NB4 (cell line): ENCODE data around the gene DNAJC13.

ENCODE experiments used
- MYC ChIP-seq: IDR thresholded peaks from 2 replicates; pipeline ENCODE4 v1.6.1; 2011; ENCODE audit warnings: low read depth, low read length
- POLR2A ChIP-seq: IDR thresholded peaks from 2 replicates; pipeline ENCODE4 v1.6.1; 2011; ENCODE audit warnings: mild to moderate bottlenecking; ENCODE audit not compliant: insufficient read length; ENCODE audit errors: extremely low read depth
- TF ChIP-seq, protein P1 (sequence below): IDR thresholded peaks from 2 replicates; pipeline ENCODE4 v1.6.1; 2011; ENCODE audit warnings: low read depth, low read length
- TF ChIP-seq, protein P2 (sequence below): IDR thresholded peaks from one replicate; pipeline ENCODE4 v1.5.1; 2012; ENCODE audit warnings: low read depth, low read length

DNA sequence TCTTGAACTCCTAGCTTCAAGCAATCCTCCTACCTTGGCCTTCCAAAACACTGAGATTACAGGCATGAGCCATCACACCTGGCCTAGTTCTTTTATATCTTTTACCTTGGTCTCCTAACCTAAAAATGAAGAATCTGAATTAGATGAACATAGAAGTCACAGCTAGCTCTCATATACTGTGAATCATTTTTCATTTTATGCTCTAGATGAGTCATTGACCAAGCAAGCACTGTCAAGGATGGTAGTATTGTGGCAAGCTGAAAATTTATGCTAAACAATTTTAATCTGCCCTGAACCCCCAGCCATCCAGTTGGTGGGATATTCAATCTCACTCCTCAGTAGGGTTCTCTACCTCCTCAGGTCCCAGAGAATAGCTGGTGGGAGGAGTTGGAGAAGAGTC lies 48.3 kb upstream of the DNAJC13 start:
- TF ChIP-seq, protein P1, sequence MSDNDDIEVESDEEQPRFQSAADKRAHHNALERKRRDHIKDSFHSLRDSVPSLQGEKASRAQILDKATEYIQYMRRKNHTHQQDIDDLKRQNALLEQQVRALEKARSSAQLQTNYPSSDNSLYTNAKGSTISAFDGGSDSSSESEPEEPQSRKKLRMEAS, result no peak
- TF ChIP-seq, protein P2, sequence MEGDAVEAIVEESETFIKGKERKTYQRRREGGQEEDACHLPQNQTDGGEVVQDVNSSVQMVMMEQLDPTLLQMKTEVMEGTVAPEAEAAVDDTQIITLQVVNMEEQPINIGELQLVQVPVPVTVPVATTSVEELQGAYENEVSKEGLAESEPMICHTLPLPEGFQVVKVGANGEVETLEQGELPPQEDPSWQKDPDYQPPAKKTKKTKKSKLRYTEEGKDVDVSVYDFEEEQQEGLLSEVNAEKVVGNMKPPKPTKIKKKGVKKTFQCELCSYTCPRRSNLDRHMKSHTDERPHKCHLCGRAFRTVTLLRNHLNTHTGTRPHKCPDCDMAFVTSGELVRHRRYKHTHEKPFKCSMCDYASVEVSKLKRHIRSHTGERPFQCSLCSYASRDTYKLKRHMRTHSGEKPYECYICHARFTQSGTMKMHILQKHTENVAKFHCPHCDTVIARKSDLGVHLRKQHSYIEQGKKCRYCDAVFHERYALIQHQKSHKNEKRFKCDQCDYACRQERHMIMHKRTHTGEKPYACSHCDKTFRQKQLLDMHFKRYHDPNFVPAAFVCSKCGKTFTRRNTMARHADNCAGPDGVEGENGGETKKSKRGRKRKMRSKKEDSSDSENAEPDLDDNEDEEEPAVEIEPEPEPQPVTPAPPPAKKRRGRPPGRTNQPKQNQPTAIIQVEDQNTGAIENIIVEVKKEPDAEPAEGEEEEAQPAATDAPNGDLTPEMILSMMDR, result no peak
- no peak for TF ChIP-seq POLR2A
- TF ChIP-seq MYC, result no peak
